Upper lobe of left lung (tissue), 6 donors: ENCODE results near the gene SYN1. TPM values are rescaled to one million over a fixed set of nuclear protein-coding genes. Genes with fewer than 3 reads are reported as not detected.

ENCODE experiments used
- ATAC-seq, 2 donors: fragments of 200-7000 bp; cut with Tn5 transposase; one replicate each; pipeline ENCODE4 v1.9.1; 2022; ENCODE audit warnings: mild to moderate bottlenecking in 2 of 2, moderate library complexity in 2 of 2; ENCODE audit not compliant: low FRiP score in 2 of 2
- DNase-seq, 2 donors: peaks; one replicate each; pipeline ENCODE4 v3.0.0-alpha.2; 2019 to 2020
- H3K27ac ChIP-seq, 4 donors: fragments of 200-600 bp; sonication (generic); one replicate each; pipeline ENCODE4 v1.5.1; 2016 to 2019
- H3K27me3 ChIP-seq, 4 donors: fragments of 200-600 bp; sonication (generic); one replicate each; pipeline ENCODE4 v1.5.1; 2017 to 2019
- H3K36me3 ChIP-seq, 4 donors: fragments of 200-600 bp; sonication (generic); one replicate each; pipeline ENCODE4 v1.5.1; 2016 to 2019
- H3K4me1 ChIP-seq, 4 donors: fragments of 200-600 bp; sonication (generic); one replicate each; pipeline ENCODE4 v1.5.1; 2018 to 2019
- H3K4me3 ChIP-seq, 4 donors: fragments of 200-600 bp; sonication (generic); one replicate each; pipeline ENCODE4 v1.5.1; 2017 to 2019; ENCODE audit warnings: mild to moderate bottlenecking in 2 of 4, moderate library complexity in 1 of 4
- H3K9me3 ChIP-seq, 4 donors: fragments of 200-600 bp; sonication (generic); one replicate each; pipeline ENCODE4 v1.5.1; 2018 to 2019
- CTCF ChIP-seq, 6 experiments: fragments of 450-650 bp in 4 of 6; fragments of 200-600 bp in 2 of 6; sonication (generic) in 2 of 6; IDR thresholded peaks; one replicate each; pipeline ENCODE4 v1.5.1; 2016 to 2019; ENCODE audit warnings: antibody characterized with exemption in 6 of 6
- EP300 ChIP-seq, 4 donors: sonication (generic); formaldehyde crosslinking; IDR thresholded peaks; one replicate each; pipeline ENCODE4 v1.5.1; 2017; ENCODE audit warnings: antibody characterized with exemption in 4 of 4, control low read depth in 2 of 4
- POLR2A ChIP-seq, 4 donors: fragments of 450-650 bp; IDR thresholded peaks; one replicate each; pipeline ENCODE4 v1.5.1; 2016 to 2017; ENCODE audit warnings: antibody characterized with exemption in 4 of 4, mild to moderate bottlenecking in 2 of 4
- POLR2AphosphoS5 ChIP-seq, 2 donors: sonication (generic); formaldehyde crosslinking; IDR thresholded peaks; one replicate each; pipeline ENCODE4 v1.5.1; 2017; ENCODE audit warnings: antibody characterized with exemption in 2 of 2
- WGBS, 2 donors: methylation state at CpG; one replicate each; pipeline ENCODE4 v1.1.5; 2017 to 2018; 5-methylcytosine and 5-hydroxymethylcytosine counted together
- total RNA-seq, 6 donors: library from RNA; depleted of rRNA in 4 of 6; stranded (reverse); fragments of >200 nt in 4 of 6; gene quantifications; one replicate each; pipeline versions ENCODE4 v1.1.0 to v1.2.1, GENCODE V29; 2016 to 2021
- donor health status: DM: no; HTN: no; CAD: no; lungs with moderate emphysema.
- donor health status: DM: no; HTN: yes; CAD: no; lungs with severe emphysema.

SYN1 gene
- total RNA-seq, 6 donors from 2014 or later, result 0.20 to 11.5 (median 0.56) TPM

GRCh38 chrX:47584714-47585113, 34.9 kb downstream of the SYN1 start:
- Histone ChIP-seq H3K4me3 (peak overlapping the region in 1 of 4 donors; percentile 3), H3K27ac (no peak overlapping the region), H3K27me3 (no peaks in the 10 kb centered on the region), H3K4me1 (peaks cover 0 to 7% (median 0%) of the 10 kb centered on the region in 4 donors), H3K36me3 (peaks cover 0 to 5% (median 0%) of the 10 kb centered on the region in 4 donors), H3K9me3 (no peaks in the 10 kb centered on the region)
- TF ChIP-seq POLR2AphosphoS5 (IDR thresholded peaks at IDR 0.05) (peak in 1 of 2 donors; percentile 4), CTCF (IDR thresholded peaks at IDR 0.05) (no peak)
- 76 to 88% methylated on average over 6 of the region's 6 CpGs for WGBS, 2 donors
- no peak for ATAC-seq
- no peak for DNase-seq

- Histone ChIP-seq H3K4me3 (peak overlapping the region in 1 of 4 donors; percentile 56), H3K36me3 (peaks cover 0 to 5% (median 0%) of the 10 kb centered on the region in 4 donors), H3K9me3 (no peaks in the 10 kb centered on the region), H3K27ac (peak overlapping the region; percentile 79 to 89 (median 84)), H3K27me3 (no peaks in the 10 kb centered on the region), H3K4me1 (peaks cover 2 to 9% (median 7%) of the 10 kb centered on the region in 4 donors)
- no peak for ATAC-seq
- TF ChIP-seq EP300 (IDR thresholded peaks at IDR 0.05) (no peak), CTCF (IDR thresholded peaks at IDR 0.05) (no peak), POLR2AphosphoS5 (IDR thresholded peaks at IDR 0.05) (no peak), POLR2A (IDR thresholded peaks at IDR 0.05) (no peak)
- no peak for DNase-seq
- 60 to 69% methylated on average over 7 to 8 of the region's 8 CpGs for WGBS, 2 donors
Measured at GRCh38 chrX:47583240-47583861, 36.3 kb downstream of the SYN1 start.

- Histone ChIP-seq H3K9me3 (no peaks in the 10 kb centered on the region), H3K4me1 (peaks cover 3 to 13% (median 7%) of the 10 kb centered on the region in 4 donors), H3K36me3 (peaks cover 0 to 5% (median 0%) of the 10 kb centered on the region in 4 donors), H3K27ac (peak within 1 kb of the TSS; percentile 79 to 89 (median 84)), H3K27me3 (no peaks in the 10 kb centered on the region), H3K4me3 (peak within 1 kb of the TSS; percentile 8 to 56 (median 44))
- ATAC-seq (peak; percentile 86 to 96), DNase-seq (peak; percentile 88 to 89)
- WGBS, 2 donors, result 0 to 34% methylated on average over 8 to 16 of the region's 28 CpGs
- TF ChIP-seq POLR2AphosphoS5 (IDR thresholded peaks at IDR 0.05), result peak; percentile 78 to 79
- TF ChIP-seq POLR2A (IDR thresholded peaks at IDR 0.05), result peak in 3 of 4 donors; percentile 32 to 57 (median 44)
- TF ChIP-seq CTCF (IDR thresholded peaks at IDR 0.05), result peak in 2 of 6 experiments; percentile 10 to 18
- TF ChIP-seq EP300 (IDR thresholded peaks at IDR 0.05), result peak in 1 of 4 donors; percentile 32
Measured at GRCh38 chrX:47581731-47582647, 37.7 kb downstream of the SYN1 start, which contains the start of gene TIMP1. TIMP1 (plus strand) TSS chrX:47582436; CDS start chrX:47583416, 980 bp downstream.

GRCh38 chrX:47579537-47579936, 40.1 kb downstream of the SYN1 start:
- peak; percentile 35 to 45 for TF ChIP-seq POLR2AphosphoS5 (IDR thresholded peaks at IDR 0.05)
- no peak for TF ChIP-seq CTCF (IDR thresholded peaks at IDR 0.05)
- no peak for TF ChIP-seq EP300 (IDR thresholded peaks at IDR 0.05)
- Histone ChIP-seq H3K27me3 (no peaks in the 10 kb centered on the region), H3K36me3 (no peaks in the 10 kb centered on the region), H3K4me3 (no peak overlapping the region), H3K4me1 (peaks cover 3 to 13% (median 7%) of the 10 kb centered on the region in 4 donors), H3K27ac (peak overlapping the region in 1 of 4 donors; percentile 30), H3K9me3 (no peaks in the 10 kb centered on the region)
- DNase-seq (peak in 1 of 2 donors; percentile 67), ATAC-seq (peak; percentile 24 to 70)
- 31 to 49% methylated on average over 8 to 9 of the region's 9 CpGs for WGBS, 2 donors
